ENCODE results near the gene QSOX2.

QSOX2 gene

GRCh38 chr9:136252846-136253245 lies 7.2 kb upstream of the QSOX2 start:
- DNase-seq (ENCODE audit: low spot score) (no peak), FAIRE-seq (no peak)

DNA sequence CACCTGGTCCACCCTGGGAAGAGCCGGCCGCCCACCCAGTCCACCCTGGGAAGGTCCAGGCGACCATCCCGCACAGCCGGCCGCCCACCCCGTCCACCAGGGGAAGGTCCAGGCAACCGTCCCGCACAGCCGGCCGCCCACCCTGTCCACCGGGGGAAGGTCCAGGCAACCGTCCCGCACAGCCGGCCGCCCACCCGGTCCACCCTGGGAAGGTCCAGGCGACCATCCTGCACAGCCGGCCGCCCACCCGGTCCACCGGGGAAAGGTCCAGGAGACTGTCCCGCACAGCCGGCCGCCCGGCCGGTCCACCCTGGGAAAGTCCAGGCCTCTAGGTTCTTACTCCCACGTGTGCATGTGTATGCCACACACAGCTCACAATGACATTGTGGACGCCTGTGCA lies 6.7 kb upstream of the QSOX2 start:
- DNase-seq (ENCODE audit: low spot score), result no peak
- no peak for FAIRE-seq

GRCh38 chr9:136251264-136252115 lies 5.9 kb upstream of the QSOX2 start:
- DNase-seq (ENCODE audit: low spot score) (no peak), FAIRE-seq (no peak)

DNA sequence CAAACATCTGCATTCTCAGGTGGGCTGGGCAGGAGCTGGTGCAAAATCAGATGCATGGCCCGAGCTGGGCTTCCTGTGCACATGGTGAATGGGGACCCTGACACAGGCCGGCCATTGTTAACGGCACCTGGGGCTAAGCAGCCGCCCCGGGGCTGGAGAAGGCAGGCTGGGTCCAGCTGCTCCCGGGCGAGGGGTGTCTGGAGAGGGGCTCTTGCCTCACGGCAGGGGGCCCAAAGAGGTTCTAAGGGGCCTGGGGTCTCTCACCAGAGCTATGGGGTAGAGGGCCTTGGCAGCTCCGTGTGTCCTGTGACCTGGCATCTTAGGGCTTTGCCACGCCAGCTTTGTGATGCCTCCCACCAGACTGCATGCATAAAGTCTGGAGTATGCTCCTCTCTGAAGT lies 5.1 kb upstream of the QSOX2 start:
- FAIRE-seq (no peak), DNase-seq (ENCODE audit: low spot score) (no peak)

DNA sequence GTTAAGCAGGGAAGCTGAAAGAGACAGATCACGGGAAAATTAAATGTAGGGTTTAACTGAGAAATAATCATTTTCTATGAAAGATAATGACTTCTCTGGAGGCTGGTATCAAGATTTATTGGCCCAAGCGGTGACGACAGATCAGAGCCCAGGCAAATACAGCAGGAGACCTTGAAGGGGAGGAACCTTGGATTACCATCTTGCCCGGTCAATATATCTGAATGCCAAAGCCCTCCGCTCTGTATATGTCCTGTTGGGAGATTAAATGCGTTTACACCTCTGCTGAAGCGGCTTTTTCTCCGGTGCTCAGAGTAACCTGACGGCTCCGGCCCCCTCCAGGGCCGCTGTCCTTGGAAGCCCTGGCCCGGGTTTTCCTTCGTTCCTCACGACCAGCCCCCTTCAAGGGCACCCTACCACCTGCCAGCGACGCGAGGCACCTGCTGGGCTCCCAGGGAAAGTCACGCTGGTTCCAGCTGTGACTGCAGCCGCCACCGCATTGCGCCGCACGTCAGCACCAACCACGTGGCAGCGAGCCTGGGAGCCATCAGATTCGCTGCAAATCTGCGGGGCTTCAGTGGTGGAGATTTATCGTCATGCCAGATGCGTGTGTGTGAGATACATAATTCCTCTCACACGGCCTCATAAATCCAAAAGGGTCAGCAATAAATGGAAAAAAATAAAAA lies 4.4 kb upstream of the QSOX2 start:
- DNase-seq (ENCODE audit: low spot score), result no peak
- FAIRE-seq, result no peak

DNA sequence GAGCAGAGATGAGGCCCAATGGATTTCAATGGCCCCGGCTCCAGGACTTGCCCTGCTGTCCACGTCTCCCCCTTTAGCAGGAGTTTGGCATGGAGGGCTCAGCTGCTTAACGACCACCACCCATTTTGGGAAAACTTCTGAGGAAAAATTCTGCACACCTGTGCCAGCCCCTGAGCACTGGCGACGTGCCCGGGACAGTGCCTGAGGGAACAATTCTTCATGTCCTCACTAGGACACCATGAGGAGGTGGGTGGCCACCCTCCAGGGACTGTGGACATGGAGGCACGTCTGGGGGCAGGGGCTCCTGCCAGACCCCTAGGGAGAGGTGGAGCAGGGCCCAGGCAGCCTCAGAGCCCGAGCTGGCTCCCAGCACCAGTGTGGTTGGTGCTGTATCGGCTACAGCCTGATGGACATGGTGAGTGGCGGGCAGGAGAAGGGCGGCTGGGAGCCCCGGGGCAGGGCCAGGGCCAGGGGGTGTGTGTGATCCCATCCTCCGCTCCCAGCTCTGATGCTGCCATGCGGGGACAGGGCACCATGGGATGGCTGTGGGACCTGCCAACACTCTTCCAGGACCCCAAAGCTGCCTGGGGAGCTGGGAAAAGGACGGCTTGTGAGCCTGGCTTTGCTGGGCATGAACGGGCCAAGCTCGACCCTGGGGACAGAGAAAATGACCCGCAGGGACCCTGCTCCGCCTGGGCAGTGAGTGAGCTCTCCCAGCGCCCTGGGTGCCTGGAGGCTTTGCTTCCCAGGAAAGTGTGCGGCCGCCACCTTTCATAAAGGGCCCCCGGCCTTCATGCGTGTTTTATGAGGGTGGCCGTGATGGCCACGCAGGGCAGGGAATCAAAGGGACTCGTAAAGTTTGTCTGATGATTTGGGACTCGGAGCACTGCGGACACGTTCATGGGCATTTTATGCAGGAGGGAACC lies 3.6 kb upstream of the QSOX2 start:
- no peak for DNase-seq (ENCODE audit: low spot score)
- FAIRE-seq, result no peak

DNA sequence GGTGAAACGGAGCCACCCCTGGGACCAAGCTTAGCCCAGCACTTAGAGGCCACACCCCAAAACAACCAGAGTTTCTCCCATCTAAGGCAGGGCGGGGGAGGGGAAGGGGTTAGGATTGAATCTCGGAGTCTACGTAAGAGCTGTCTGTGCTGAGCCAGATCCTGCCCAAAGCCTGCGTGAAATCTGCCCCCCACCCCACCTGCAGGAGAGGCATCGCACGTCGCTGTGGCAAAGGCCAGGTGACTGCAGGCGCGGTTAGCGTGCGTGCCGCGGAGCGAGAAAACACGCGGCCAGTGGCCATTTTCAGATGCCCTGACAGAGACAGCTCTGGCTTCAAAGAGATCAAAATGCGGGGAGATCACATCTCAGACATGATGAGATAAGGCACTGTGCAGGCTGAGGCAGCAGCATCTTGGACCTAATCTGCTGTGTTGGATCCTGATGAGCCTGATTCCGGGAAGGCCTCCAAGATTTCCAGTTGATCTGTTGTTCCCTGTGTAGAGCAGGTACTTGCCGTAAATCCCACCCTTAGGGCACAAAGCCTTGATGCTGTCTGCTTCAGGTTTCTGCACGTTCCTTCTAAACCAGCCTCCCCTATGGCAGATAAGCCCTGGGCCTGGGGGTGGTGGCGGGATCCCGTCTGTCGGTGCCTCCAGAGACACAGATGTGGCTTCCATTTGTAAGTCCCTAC lies 2.5 kb upstream of the QSOX2 start:
- no peak for FAIRE-seq

GRCh38 chr9:136247551-136247916 lies 1.9 kb upstream of the QSOX2 start:
- no peak for FAIRE-seq
- DNase-seq (ENCODE audit: low spot score), result no peak

More for the DNA sequence above, 2.5 kb upstream of the QSOX2 start:
- no peak for DNase-seq (ENCODE audit: low spot score)

GRCh38 chr9:136246849-136247550 lies 1.4 kb upstream of the QSOX2 start:
- DNase-seq (ENCODE audit: low spot score), result no peak
- no peak for FAIRE-seq

DNA sequence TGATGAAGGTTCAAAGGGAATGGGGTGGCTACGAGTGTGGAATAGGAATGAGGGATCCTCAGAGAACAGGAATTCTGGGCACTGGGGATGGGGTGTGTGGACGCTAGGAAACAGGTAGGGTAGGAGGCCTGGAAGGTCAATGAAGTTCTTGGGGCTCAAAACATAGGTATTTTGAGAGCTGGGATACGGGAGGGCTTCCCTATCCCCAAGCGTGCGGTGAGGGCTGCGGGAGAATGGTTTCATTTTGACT lies 718 bp downstream of the QSOX2 start:
- FAIRE-seq (no peak), DNase-seq (ENCODE audit: low spot score) (no peak)

DNA sequence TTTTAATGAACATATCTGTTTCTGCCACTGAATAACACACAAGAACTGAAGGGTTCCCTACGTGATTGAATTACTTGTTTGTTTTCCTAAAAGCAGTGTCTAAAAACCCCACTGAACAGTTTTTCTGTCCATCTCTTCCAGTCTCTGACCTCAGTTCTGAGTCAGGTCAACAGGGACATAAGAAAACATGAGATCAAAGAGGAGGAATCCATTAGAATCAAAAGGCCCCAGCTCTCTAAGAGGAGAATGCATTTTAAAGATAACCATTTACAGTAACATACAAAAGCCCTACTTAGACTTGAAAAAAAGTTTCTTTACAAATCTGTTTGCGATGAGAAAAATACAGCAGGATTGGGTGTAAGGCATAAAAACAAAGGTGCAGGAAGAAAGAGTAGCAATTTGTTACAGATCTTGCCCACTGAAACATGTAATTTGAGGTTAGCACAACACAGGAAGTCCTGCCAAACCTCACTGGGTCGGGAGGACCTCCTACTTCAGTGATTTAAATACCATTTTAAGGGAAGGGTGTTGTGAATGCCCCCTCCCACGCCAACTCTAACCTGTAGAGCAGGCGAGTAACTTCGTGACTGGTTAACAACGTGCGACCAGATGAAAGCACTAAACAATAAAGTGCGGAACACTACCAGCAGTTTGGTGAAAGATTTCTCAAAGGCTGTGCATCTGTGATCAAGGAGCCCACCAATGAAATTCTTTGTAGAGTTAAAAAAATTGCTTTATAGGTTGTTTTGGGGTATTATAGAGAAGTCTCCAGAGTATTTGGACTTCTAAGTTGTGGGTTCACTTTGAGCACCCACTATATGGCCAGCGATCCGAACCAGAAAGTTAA lies 1.3 kb downstream of the QSOX2 start:
- FAIRE-seq (no peak), DNase-seq (ENCODE audit: low spot score) (no peak)

GRCh38 chr9:136243631-136244030 lies 2.0 kb downstream of the QSOX2 start:
- DNase-seq (ENCODE audit: low spot score), result no peak
- no peak for FAIRE-seq

DNA sequence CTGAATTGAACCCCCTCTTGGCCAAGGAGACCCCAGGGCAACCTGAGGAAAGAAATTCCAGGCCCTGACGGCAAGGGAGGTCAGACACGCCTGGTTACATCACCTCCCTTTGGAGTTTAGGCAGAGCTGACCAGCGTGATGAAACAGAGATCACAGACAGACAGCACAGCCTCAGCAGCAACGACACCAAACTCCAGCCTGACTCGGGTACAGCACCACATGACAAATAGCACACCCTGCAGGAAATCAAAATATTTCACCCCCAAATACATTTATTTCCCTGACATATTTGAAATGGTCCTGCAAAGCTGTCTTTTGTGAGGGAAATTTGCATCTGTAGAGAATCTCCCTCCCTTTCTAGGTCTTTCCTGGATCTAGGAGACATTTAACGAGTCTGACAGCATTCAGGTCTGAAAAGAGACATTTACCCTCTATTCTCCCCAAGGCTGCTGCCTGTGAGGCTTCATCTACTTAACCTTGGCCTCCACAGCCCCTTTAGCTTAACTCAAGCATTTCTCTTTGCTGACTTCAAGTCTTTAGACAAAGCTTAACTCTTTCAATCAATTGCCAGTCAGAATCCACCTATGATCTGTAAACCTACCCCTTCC lies 2.6 kb downstream of the QSOX2 start:
- no peak for DNase-seq (ENCODE audit: low spot score)
- no peak for FAIRE-seq

DNA sequence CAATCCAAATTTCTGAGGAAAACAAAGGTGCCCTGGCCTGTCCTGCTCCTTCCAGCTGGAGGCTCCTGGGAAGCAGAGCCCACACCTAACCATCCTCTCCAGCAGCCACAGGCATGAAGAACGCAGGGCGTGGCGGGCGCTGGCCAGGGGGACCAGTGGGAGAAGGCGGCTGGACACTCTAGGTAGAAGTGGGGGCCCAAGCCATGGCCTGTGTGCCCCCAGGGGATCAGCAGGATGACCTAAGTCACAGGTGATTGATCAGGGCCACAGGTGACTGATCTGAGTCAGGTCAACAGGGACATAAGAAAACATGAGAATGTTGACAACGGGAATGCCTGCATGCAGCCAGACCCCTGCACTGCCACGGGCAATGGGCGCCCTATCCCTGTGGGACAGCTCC lies 3.4 kb downstream of the QSOX2 start:
- FAIRE-seq, result no peak
- no peak for DNase-seq (ENCODE audit: low spot score)

GRCh38 chr9:136241542-136241941 lies 4.1 kb downstream of the QSOX2 start:
- FAIRE-seq (no peak), DNase-seq (ENCODE audit: low spot score) (no peak)

- DNase-seq (ENCODE audit: low spot score), result no peak
- no peak for FAIRE-seq
Observed at GRCh38 chr9:136240941-136241340, 4.7 kb downstream of the QSOX2 start.

- FAIRE-seq, result no peak
- no peak for DNase-seq (ENCODE audit: low spot score)
Observed at GRCh38 chr9:136239983-136240330, 5.7 kb downstream of the QSOX2 start.

DNA sequence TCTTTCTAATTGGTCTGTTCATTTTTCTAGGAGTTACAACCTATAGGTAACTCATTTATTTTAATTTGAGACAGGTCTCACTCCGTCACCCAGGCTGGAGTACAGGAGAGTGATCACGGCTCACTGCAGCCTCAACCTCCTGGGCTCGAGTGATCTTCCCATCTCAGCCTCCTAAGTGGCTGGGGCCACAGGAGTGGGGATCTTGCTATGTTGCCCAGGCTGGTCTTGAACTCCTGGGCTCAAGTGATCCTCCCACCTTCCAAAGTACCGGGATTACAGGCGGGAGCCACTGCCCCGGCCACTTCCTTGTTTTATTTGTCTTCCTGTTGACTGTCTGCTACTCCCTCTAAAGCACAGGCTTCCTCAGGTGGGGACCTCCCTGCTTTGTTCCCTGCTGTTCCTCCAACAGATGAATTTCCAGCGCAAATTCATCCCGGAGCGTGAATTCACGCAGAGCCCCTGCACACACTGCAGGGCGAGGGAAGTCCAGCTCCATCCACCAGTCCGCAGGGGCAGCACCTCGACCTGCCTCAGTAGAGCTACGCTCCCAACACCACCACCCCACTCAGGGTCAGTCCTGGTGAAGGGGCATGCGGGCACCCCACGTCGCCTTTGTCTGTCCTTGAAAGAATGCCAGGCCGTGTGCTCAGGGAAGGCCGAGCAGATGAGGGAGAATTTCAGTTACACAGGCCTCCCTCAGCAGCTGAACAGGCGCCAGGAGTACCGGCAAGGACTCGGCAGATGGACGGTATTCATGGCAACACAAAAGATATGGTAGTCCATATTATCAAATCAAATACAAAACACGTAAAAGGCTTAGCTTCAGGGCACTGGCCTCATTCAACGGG lies 6.3 kb downstream of the QSOX2 start:
- no peak for FAIRE-seq

DNA sequence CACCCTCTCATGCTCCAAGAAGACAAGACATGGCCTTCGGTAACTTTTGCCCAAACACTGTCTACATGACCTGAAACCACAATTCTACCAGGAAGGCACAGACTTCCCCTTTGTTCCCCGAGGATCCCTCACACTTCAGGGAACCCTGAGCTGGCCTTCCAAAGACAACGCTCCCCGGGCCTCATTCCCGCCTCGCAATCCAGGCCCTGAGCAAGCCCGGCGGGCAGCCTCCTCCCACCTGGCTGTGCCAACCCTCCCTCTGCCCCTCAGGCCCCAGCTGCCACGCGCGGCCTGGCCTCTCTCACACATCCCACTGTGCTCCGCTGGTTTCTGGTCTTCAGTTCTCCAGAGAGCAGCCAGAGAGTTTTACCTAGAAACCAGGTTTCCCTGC lies 7.3 kb downstream of the QSOX2 start:
- no peak for DNase-seq (ENCODE audit: low spot score)
- no peak for FAIRE-seq

More for the DNA sequence above, 6.3 kb downstream of the QSOX2 start:
- DNase-seq (ENCODE audit: low spot score), result no peak

All from RCC 7860 (cell line).